Non-pigmented ciliary epithelial cell (primary cell): ENCODE results near the gene PLCH2.
A peak's percentile ranks its signal among the peaks of the same experiment; 100 is the strongest.

Experiments
- DNase-seq: peaks from one replicate; pipeline ENCODE4 v3.0.0-alpha.2; 2010; ENCODE audit warnings: low read depth

PLCH2 gene

GRCh38 chr1:2528966-2529783, 53.1 kb downstream of the PLCH2 start:
- no peak for DNase-seq

- DNase-seq, result no peak
Measured at GRCh38 chr1:2529784-2530512, 53.9 kb downstream of the PLCH2 start, which contains the start of gene HES5. HES5 (minus strand) TSS chr1:2530263; CDS start chr1:2530164, 99 bp downstream.

DNA sequence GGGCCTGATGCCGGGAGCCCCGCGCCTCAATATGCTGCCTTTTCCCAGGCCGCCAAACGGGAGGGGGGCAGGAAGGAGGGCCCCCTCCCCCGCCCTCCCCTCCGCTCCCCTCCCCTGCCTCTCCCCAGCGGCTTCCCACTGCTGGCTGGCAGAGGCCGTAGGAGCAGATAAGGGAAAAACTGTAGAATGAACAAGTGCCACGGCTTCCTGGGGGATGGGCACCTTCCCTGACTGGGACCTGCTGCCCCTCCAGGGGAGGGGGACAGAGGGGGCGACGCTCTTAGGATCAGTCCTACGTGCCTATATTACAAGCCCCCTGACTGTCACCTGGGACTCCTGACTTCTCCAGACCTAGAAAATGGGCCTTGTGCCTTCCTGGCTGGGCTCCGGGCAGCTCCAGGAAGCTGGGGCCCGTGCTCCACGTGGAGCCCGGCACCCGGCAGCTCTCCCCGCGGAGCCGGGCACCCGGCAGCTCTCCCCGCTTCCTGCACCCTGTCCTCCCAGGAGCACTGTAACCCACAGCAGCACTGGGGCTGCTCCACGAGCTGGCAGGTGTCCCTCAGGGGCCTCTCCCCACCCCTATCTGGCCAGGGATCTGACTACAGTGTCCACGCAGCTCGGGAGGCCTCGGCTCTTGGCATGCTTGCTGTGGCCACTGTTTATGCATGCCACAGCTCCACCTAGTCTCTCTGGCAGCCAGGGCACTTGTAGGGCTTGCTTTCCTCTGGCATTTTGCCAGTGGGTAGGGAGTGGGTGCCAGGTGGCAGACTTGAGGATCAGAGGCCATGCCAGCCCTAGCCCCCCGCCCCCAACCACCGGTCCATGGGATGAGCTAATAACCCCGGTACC, 54.6 kb downstream of the PLCH2 start:
- DNase-seq, result no peak

DNA sequence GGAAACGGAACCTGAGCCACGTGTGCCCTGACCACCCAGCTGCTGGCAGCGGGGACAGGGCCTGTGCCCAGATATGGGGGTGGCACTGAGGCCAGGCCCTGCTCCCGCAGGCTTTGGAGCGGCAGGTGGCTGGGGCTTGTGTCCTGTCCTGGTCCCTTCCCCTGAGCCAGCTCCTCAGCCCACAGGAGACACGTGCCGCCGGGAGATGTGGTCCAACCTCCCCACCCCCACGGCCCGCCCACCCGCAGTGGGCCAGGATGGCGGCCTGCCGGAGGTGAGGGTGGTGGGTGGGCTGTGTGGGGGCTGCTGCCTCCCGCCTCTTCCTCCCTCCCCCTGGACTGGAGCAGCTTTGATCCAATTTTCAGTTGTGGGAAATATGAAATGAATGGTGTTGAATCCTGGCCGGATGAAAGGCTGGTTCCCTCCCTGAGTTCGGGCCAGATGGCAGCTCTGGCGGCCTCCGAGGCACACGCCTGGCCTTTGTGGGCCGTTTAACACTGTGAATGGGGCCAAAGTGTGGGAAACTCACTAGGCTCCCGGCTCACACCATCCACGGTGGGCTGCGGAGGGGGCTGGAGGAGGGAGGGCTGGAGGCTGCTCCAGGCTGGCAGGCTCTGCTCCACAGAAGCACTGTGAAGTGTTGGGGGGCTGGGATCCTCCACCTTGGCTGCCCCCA, 56.5 kb downstream of the PLCH2 start:
- no peak for DNase-seq

- no peak for DNase-seq
Measured at GRCh38 chr1:2533365-2533764, 57.3 kb downstream of the PLCH2 start.

GRCh38 chr1:2534315-2534686, 58.2 kb downstream of the PLCH2 start:
- no peak for DNase-seq

- DNase-seq, result peak; percentile 36
Measured at GRCh38 chr1:2534687-2535441, 58.8 kb downstream of the PLCH2 start.

- no peak for DNase-seq
Measured at GRCh38 chr1:2535455-2535854, 59.4 kb downstream of the PLCH2 start.

DNA sequence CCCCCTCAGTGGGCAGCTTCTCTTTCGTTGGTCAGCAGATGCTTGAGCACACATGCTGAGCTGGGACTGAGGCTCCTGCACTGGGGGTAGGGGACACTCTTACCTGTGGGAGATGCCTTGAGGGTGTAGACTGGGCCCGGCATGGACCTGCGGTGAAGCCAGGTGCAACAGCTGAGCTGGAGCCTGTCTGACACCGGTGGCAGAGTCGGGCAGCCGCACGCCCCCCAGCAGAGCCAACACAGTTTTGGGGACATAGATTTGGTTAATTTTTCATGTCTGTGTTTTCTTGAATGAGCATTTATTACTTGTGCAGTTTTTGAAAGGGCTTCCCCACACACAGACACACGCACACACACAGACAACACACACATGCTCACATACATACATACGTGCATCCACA, 59.9 kb downstream of the PLCH2 start:
- DNase-seq, result no peak

DNA sequence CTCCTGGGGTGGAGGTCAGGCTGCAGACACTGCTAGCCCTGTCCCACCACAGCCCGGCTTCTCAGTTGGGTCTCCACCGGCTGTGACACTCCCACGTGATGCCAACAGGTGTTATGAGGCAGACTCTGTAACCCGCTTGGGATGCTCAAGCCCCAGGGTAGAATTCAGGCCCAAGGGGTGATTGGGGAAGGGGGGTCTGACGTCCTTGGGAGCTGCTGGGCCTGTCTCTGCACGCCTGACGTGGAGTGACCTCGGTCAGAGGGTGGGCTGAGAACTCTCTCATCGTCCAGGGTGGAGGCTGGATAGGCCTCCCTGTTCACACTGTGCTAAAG, 61.7 kb downstream of the PLCH2 start:
- no peak for DNase-seq

- DNase-seq, result no peak
Measured at GRCh38 chr1:2538376-2538775, 62.3 kb downstream of the PLCH2 start.

- no peak for DNase-seq
Measured at GRCh38 chr1:2538872-2539271, 62.8 kb downstream of the PLCH2 start.

DNA sequence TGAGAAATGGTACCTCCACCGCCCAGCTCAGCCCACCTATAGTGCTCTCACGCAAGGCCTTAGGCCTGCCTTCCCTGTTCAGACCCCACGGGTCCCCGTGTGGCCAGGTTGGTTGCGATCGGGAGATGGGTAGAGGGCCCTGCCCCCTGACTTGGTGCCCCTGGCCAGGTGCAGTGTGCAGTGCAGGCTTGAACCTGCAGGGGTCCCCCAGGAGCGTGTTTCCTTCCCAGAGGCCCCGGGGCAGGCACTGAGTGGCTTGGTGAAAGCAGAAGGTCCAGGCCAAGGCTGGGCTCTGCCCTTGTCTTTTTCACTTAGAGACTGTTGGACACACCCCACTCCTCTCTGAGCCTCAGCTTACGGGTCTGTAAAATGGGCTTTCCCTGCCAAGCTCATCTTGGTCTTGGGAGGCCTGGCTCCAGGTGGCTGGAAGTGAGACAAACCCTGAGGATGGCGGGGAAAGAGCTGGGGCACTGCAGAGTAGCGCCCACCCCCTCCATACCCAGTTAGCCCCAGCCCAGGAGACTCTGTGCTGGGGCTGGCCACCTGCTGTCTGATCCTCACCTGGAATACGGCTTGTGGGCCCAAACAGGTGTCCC, 63.3 kb downstream of the PLCH2 start:
- DNase-seq, result no peak

- DNase-seq, result no peak
Measured at GRCh38 chr1:2540816-2541492, 64.9 kb downstream of the PLCH2 start.

GRCh38 chr1:2541619-2542245, 65.6 kb downstream of the PLCH2 start:
- DNase-seq, result no peak

DNA sequence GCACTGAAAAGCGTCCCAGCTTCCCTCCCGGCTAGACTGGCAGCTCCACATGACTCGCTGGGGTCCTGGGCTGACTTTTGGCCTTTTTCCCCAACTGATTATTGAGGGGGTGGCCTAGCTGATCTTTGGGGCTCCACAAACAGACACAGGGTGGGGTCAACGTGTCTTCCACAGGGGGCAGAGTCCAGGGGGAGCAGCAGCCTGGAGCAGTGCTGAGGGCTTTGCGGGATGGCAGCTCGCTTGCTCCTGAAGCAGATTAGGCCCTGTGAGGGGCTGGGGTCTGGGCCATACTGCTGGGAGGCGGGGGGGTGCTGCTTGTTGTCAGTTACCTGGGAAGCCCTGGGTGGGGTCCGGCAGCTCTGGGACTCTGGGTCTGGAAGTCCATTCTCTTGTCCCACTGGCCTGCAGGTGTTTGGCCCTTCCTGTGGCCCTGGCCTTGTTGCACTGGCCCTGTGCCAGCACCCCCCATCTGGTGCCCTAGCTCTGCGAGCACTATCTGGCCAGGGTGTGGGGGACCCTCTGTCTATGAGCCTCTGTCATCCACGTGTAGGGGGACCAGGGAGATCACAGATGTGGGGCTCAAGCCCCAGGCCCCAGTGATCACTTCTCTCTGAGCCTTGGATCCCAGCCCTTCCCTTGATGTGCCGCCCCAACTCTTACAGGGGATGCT, 66.3 kb downstream of the PLCH2 start:
- DNase-seq, result no peak

DNA sequence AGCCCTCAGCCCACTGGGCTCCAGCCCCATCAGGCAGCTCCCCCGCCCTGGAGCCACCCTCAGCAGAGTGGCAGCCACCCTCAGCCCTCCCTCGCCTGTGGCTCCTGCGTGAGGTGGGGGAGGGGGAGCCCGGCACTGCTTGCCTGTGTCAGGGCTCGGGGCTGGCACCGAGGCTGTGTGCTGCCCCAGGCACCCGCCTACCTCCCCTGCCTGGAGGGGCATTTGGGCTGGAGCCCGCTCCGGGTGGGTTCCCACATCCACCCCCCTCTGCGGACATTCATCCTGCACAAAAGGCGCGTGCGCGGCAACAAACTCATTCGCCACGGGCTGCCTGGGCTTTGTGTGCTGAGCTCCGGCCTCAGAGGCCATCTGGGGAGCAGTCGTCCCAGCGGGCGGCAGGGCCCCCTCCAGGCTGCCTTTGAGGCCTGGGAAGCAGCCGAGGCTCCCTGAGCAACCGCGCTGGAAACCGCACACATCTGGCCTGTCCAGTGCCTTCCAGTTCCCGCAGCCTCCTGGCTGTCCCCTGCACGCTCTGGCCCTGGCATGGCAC, 67.5 kb downstream of the PLCH2 start:
- no peak for DNase-seq

DNA sequence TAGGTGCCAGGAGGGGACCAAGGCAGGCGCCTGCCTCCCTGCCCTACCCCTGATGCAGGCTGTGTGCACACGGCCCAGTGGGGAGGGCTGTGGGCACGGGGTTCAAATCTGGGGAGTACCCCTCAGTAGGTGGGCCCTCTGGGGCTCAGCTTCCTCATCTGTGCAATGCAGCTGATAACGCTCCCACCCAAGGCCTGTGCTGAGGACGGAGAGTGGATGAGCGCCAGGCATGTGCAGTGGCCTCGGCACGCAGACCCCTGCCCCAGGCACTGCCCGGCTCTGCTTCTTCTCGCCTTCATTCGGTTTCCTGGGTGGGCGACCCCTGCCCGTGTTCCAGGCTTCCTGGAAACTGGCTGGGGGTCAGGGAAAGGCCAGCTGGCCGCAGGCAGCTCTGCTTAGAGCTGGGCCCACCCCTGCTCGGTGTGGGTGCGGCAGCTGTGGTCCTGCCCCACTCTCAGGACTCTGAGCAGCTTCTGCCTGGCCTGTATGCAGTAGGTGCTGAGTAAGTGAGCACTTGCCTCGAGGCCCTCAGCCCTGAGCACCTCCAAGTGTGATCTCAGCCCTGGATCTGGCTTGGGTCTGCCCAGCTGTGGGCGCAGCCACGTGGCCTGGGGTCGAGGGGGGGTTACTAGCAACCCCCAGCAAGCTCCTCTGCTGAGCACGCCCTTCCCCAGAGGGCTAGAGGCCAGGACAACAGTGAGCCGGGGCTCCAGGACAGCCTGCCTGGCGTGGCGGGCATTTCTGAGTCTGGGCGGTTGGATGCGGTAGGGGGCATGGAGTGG, 68.2 kb downstream of the PLCH2 start:
- no peak for DNase-seq
